HG02884 (cell line): ENCODE measurements around the gene SP140.
"Not testable (repeated sequence)": the region's sequence is repeated elsewhere in the genome, so short reads cannot be mapped to it uniquely, and the experiment has no call there.

Experiments
- ATAC-seq: cut with Tn5 transposase; IDR thresholded peaks from one replicate; pipeline ENCODE4 v1.9.1; 2021; ENCODE audit warnings: mild to moderate bottlenecking, moderate library complexity; ENCODE audit not compliant: unreplicated experiment

SP140 gene

GRCh38 chr2:230282936-230283335 lies 57.4 kb downstream of the SP140 start:
- ATAC-seq, result no peak

GRCh38 chr2:230286048-230286447 lies 60.5 kb downstream of the SP140 start:
- ATAC-seq, result no peak

GRCh38 chr2:230289311-230289710 lies 63.8 kb downstream of the SP140 start:
- ATAC-seq, result not testable (repeated sequence)

DNA sequence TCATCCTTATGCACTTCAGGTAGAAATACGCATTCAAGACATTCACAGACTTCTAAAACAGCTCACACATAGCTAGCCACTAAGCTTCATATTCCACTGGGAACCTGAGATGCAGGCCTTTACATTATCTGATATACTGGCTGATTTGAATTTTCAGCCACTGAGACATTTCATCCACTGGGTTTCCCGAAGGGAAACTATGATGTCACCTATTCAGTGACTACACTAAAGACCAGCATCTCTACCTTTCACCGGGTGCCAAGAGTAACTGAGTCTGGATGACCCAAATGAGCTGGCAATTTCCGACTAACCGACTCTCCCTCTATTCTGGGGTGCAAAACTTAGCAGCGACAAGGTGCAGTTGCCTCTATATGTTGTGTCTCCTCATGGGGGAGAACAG lies 69.7 kb downstream of the SP140 start:
- ATAC-seq, result no peak

GRCh38 chr2:230296917-230297316 lies 71.4 kb downstream of the SP140 start:
- ATAC-seq, result no peak

DNA sequence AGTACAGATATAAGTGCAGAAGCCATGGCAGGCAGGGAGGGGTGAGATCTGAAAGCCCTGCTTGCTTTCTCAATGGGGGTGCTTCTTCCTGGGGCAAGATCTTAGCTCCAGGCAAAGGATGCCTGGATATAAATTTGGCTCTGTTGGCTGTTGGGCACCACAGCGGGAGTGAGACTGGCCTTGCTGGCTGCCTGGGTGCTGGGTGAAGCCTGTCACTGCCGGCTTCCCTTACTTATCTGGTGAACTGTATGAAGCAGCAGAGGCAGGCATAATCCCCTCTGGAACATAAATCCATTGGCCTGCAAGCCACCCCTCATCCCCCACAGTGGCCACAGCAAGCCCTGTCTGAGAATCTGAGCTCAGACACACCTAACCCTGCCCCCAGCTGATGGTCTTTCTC lies 74.1 kb downstream of the SP140 start:
- no peak for ATAC-seq

DNA sequence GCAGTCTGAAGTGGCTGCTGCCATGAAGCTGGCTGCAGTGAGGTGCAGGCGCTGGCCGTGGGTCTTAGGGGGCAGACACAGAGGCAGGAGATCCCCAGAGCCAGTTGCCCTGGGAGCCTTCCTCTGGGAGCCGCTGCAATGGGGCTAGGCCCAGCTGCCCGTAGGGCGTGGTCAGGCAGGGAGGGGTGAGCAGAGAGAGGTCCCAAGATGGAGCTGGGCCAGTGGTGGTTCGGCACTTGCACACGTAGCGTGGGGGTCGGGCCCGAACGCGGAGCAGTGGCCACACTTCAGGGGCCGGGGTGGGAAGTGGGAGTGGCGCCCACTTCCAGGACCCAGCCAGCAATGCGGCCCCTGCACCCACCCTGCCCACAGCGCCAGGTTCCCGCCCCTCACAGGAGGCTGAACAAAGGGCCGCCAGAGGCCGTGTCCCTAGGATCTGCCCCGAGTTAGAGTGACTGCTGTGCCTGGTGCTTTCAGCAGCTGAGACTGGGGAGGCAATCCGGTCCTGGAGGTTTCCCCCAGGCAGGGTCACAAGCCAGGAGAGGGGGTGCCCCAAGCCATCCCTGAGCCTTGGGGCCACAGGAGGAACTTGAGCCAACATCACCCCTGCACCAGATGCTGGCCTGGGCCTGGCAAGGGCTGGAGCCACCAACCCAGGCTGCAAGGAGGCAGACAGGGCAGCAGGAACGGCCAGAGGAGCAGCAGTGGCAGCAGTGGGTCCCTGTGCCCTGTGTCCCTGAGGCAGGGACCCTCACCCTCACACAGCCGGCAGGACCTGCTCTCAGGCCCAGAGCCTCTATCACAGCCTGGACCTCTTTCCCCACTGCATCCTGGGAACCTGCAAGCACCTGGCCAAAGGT lies 80.1 kb downstream of the SP140 start:
- no peak for ATAC-seq

GRCh38 chr2:230306474-230306873 lies 80.9 kb downstream of the SP140 start:
- no peak for ATAC-seq

DNA sequence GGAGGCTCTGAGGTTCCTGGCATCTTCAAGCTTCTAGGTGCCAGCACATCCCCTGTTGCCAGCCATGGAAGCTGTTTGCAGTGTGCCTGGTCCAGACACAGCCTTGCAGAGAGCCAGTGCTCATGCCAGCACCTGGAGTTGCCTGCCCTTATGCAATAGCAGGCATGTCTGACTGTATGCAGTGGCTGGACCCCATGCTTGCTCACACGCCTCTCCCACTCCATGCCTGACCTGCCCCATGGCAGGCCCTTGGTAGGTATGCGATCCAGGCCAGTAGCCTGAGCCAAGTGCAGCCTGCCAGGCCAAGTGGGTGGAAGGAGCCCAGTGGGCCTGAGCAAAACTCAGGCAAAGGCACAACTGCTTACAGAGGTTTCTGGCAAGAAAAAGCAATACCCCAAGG lies 81.9 kb downstream of the SP140 start:
- no peak for ATAC-seq

DNA sequence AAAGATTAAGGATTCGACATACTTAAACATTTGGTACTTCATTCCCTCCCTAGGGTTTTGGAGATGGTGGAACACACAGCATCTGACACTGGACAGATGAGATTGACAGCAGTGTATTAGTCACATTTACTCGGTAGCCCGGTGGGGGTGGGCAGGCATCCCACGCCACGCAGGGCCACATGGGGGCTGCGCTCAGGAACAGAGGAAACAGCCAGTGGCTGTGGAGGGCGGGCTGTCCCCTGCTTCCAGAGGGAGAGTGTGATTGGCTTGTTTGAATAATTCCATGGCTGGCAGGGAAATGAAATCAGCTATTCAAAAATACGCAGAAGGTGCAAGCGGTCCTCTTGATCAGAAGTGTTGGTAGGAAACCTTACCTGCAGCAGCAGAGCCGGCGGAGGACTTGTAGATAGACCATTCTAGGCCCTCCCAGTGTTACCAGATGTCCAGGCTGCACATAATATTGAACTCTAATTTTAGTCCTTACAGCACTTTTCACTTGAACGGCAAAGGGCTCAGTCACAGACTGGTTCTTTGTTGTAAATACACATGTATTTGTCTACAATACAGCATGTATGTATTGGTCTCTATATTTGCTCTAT lies 83.0 kb downstream of the SP140 start:
- ATAC-seq, result no peak

- ATAC-seq, result not testable (repeated sequence)
These were observed 85.3 kb downstream of the SP140 start for GRCh38 chr2:230310792-230311191.

GRCh38 chr2:230311634-230312033 lies 86.1 kb downstream of the SP140 start:
- not testable (repeated sequence) for ATAC-seq

DNA sequence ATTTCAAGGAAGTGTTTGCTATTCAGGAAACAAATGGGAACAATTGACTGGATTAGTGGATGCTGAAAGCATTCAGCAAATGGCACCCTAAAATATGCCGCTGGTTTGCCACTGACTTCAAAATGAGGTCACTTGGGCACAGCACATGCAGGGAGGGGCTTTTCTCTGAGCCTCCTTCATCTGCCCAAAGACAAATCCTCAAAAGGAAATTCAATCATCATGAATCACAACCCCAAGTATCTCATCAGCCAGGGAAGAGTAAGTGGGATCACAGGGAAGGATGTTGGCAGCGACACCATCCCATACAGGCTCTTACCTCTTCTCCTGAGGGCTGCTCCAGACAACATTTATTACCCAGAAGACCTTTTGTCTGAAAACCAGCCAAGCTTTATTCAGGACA lies 87.1 kb downstream of the SP140 start:
- no peak for ATAC-seq

DNA sequence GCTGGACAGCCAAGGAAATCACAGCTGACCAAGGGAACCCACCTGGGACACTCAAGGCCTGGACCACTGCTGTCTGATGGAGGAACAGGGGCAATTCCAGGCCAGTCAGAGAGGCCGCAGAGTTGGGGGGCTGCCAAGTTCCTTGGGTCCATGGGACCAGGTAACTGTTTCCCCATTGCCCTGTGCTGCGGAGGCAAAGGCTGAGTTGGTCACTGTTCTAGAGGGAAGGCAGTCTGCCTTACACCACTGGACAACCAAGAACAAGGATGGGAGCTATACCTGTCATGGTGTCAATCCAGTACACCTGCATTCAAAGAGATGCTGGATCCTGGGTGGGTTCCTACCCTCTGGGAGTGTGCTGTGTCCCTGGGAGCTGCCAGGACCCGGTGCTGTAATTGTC lies 91.8 kb downstream of the SP140 start:
- no peak for ATAC-seq

- no peak for ATAC-seq
These were observed 92.9 kb downstream of the SP140 start for GRCh38 chr2:230318190-230319121.

DNA sequence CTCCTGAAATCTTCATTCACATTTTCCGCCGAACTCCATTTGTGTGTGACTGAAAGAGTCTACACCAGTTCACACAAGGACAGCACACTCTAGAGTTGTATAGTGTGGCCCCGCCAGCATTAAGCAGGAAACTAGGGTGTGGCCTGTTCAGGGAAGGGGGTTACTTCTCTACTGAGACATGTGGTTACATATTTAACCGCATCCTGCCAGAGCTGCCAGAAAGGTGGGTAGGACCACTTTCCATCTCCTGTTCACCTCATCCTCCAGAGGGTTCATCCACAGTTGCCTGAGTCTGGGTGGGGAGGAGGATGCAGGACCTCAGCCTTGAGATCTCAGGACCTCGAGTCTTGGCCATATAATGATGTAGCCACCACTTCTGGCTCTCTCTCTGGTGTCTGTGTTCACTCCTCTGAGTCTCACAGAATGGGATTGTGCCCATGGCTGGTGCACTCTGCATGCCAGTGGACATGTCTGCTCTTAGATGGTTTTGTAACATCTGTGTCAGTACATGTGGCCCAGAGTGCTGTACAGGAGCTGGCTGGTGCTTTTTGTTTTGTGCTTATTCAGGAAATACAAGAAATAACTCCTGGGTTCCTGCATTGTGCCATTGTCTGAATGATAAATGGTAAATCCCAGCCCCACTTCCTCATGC lies 93.8 kb downstream of the SP140 start:
- ATAC-seq, result peak; percentile 78

- ATAC-seq, result no peak
These were observed 95.5 kb downstream of the SP140 start for GRCh38 chr2:230321031-230321430.

DNA sequence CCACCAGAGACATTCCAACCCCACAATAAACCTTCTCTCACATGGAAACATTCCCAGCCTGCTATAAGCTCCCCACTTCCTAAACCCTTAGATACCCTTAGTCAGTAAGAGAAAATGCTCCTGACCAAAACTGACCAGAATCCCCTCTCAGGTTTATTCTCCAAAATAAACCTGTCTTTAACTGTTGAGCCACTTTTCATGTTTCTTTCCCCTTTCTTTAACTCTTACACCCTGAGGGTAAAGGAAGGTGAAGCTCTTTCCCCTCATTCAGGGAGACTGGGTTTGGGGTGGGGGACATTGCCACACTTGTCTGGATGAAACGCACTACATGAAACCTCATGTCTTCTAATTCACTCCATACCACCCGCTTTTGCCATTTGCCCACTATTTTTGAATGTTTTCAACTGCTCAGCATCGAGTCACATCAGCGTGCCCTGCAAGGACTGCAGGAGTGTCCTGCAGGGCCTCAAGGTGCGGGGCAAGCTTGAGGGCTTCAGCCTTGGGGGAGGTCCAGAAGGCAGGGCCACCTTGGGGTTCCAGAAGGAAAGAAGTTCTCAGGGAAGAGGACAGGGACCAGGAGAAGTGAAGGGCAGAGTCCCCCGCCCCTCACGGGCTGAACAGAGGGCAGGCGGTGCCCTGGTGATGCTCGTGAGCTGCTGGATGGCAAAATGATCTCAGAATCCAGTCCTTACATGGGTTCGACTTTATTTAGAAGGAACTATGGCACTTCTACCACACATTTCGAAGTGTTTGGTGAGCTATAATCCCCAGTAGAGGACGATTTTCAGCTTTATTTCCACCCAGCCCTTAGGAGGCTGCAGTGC lies 97.2 kb downstream of the SP140 start:
- no peak for ATAC-seq

DNA sequence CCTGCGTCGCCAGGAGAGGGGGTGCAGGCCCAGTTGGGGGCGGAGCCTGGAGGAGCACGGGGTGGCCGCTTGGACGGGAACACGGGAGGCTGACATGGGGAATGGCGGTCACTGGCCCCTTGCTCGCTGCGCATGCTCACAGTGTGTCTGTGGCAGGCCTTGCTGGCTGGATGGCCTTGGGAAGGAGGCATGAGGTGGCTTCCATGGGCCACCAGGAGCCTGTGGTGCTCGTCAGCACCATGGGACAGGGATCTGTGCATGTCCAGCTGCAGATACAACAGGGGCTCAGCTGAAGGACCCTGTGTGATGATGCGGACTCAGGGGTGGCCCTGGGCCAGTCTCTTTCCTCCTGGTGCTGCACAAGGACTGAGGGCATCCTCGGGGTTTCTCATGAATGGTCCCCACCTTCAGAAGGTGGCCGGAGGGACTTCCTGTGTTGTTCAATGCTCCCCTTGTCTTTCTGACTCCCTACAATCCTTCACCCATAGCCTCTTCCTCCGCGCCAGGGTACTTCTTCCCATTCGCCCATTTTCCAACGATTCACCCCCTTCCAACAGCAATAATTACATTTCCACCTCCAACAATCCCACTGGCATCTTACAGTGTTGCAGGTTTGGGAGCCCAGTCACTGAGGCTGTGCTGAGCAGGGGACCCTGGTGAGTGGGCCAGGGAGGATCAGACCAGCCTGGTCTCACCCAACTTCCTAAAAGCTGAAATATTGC lies 98.0 kb downstream of the SP140 start:
- ATAC-seq, result no peak
